ENCODE measurements around the gene EPM2A.

DNA sequence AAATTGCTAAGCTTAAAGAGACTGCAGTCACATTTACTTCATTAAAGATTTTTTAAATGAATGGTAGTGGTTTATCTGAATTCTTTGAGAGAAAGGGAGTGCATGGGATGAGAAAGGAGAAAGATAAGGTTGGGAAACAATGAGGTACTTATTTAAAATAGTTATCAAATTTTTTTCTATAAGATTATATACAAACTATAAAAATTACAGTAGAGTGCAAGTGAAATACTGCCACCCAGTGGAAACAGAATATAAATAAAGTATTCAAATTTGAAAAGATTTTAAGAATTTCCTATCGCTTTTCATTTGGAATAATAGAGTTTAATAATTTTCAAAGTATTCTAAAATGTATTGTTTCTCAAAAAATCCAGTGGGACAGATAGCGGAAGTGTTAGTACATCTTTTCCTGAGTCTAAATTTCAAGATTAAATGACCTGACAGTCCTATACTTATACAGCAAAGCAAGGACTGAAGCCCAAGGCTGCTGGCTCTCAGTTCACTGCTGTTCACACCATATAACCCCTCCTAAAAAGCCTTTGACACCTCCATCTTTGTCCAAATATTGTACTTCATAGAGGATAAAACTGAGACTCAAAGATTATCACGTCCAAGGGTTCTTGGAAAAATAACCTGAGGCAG is 31.1 kb downstream of the EPM2A start:
- TF ChIP-seq CTCF (IDR thresholded peaks at IDR 0.05) (peak; percentile 23 to 67 (median 62)), POLR2A (IDR thresholded peaks at IDR 0.05) (no peak)

Data from right lobe of liver (tissue), 4 donors.